K562 (cell line): Measurements from ENCODE around the gene DAP. TPM values are rescaled to one million over a fixed set of nuclear protein-coding genes. Genes with fewer than 3 reads are reported as not detected.
A peak's percentile ranks its signal among the peaks of the same experiment; 100 is the strongest.

ENCODE experiments used
- AFF4 ChIP-seq: sonication (generic); formaldehyde crosslinking; IDR thresholded peaks from 2 replicates; pipeline ENCODE4 v1.8.0; 2023; ENCODE audit warnings: mild to moderate bottlenecking, missing genetic modification reagents
- BCOR ChIP-seq: fragments of 450-650 bp; IDR thresholded peaks from 2 replicates; pipeline ENCODE4 v1.6.1; 2016
- CCAR2 ChIP-seq: fragments of 200-400 bp; formaldehyde crosslinking; IDR thresholded peaks from 2 replicates; pipeline ENCODE4 v1.6.1; 2017; ENCODE audit warnings: mild to moderate bottlenecking, low read depth, low read length
- EHMT2 ChIP-seq: fragments of 450-650 bp; IDR thresholded peaks from 2 replicates; pipeline ENCODE4 v1.6.1; 2018; ENCODE audit warnings: antibody characterized with exemption
- ERF ChIP-seq: fragments of 450-650 bp; formaldehyde crosslinking; IDR thresholded peaks from 2 replicates; pipeline ENCODE4 v1.4.0; 2020; ENCODE audit warnings: mild to moderate bottlenecking, mixed read lengths
- ETS1 ChIP-seq: conservative IDR thresholded peaks from 2 replicates; pipeline ENCODE4 v1.6.1; 2011; ENCODE audit warnings: low read depth, mild to moderate bottlenecking, low read length; ENCODE audit not compliant: control insufficient read depth
- GTF2A2 ChIP-seq: IDR thresholded peaks from 2 replicates; pipeline ENCODE4 v1.6.1; 2016; ENCODE audit warnings: mild to moderate bottlenecking, missing genetic modification characterization, missing compliant biosample characterization
- GTF2F1 ChIP-seq: IDR thresholded peaks from 2 replicates; pipeline ENCODE4 v1.6.1; 2011; ENCODE audit warnings: low read depth, low read length, improper control_type of control experiment
- HMG20A ChIP-seq: fragments of 450-650 bp; formaldehyde crosslinking; conservative IDR thresholded peaks from 2 replicates; pipeline ENCODE4 v1.4.0; 2020; ENCODE audit warnings: mild to moderate bottlenecking, mixed read lengths
- LARP7 ChIP-seq: fragments of 450-650 bp; IDR thresholded peaks from 2 replicates; pipeline ENCODE4 v1.6.1; 2016
- MAFF ChIP-seq: IDR thresholded peaks from 2 replicates; pipeline ENCODE4 v1.6.1; 2012; ENCODE audit warnings: low read length, improper control_type of control experiment
- MCM2 ChIP-seq: fragments of 450-650 bp; IDR thresholded peaks from 2 replicates; pipeline ENCODE4 v1.6.1; 2017; ENCODE audit warnings: low read depth, mild to moderate bottlenecking
- NR2F6 ChIP-seq: fragments of 450-650 bp; formaldehyde crosslinking; IDR thresholded peaks from 2 replicates; pipeline ENCODE4 v1.4.0; 2020; ENCODE audit warnings: mild to moderate bottlenecking
- PHB2 ChIP-seq: fragments of 450-650 bp; IDR thresholded peaks from 2 replicates; pipeline ENCODE4 v1.6.1; 2017; ENCODE audit warnings: low read depth
- RBM17 ChIP-seq: fragments of 200-400 bp; formaldehyde crosslinking; IDR thresholded peaks from 2 replicates; pipeline ENCODE4 v1.6.1; 2017; ENCODE audit warnings: low read depth, mild to moderate bottlenecking, low read length, borderline replicate concordance
- TAF9B ChIP-seq: fragments of 450-650 bp; IDR thresholded peaks from 2 replicates; pipeline ENCODE4 v1.6.1; 2018; ENCODE audit warnings: mild to moderate bottlenecking; ENCODE audit not compliant: partially characterized antibody
- TBP ChIP-seq: optimal IDR thresholded peaks from 2 replicates; pipeline ENCODE3; 2011; ENCODE audit warnings: low read depth, low read length, improper control_type of control experiment
- TEAD1 ChIP-seq, 2 experiments: fragments of 450-650 bp in 1 of 2; sonication (generic) in 1 of 2; formaldehyde crosslinking; IDR thresholded peaks; 2 replicates each; pipeline versions ENCODE4 v1.4.0 to v1.8.0; 2020 to 2022; ENCODE audit warnings: mild to moderate bottlenecking in 2 of 2, missing genetic modification reagents in 1 of 2
- TFAP4 ChIP-seq: sonication (generic); formaldehyde crosslinking; IDR thresholded peaks from 2 replicates; pipeline ENCODE4 v1.8.0; 2022; ENCODE audit warnings: missing genetic modification reagents, mild to moderate bottlenecking, moderate library complexity, borderline replicate concordance
- ZKSCAN3 ChIP-seq: fragments of 250-450 bp; sonication (Bioruptor Pico); IDR thresholded peaks from 2 replicates; pipeline ENCODE4 v1.4.0; 2020
- ZNF639 ChIP-seq, 2 experiments: fragments of 200-800 bp in 1 of 2; sonication (Bioruptor generic) in 1 of 2; sonication (generic) in 1 of 2; formaldehyde crosslinking in 1 of 2; IDR thresholded peaks in 1 of 2; conservative IDR thresholded peaks in 1 of 2; 2 replicates each; pipeline versions ENCODE4 v1.5.0 to v1.6.1; 2016 to 2020; ENCODE audit warnings: missing compliant biosample characterization in 1 of 2, missing genetic modification characterization in 1 of 2, missing genetic modification reagents in 1 of 2
- ZNF695 ChIP-seq: fragments of 450-650 bp; formaldehyde crosslinking; IDR thresholded peaks from 2 replicates; pipeline ENCODE4 v1.4.0; 2020; ENCODE audit warnings: mild to moderate bottlenecking, moderate library complexity
- ZNF75A ChIP-seq: fragments of 450-650 bp; formaldehyde crosslinking; IDR thresholded peaks from 2 replicates; pipeline ENCODE4 v1.4.0; 2020; ENCODE audit warnings: mild to moderate bottlenecking
- polyA plus RNA-seq, 8 experiments: library from polyadenylated mRNA; depleted of rRNA in 4 of 8; stranded (reverse) in 5 of 8; unstranded in 3 of 8; fragments of >200 nt; fragmentation: Nextera tagmentation in 2 of 8; fragmentation: Illumina TruSeq in 1 of 8; extraction: Ambion mirVana in 2 of 8; extraction: Trizol in 1 of 8; gene quantifications; 2 replicates each; pipeline versions ENCODE4 v1.2.1 to v1.2.3, GENCODE V29; 2011 to 2014; ENCODE audit warnings: inconsistent platforms in 1 of 8, missing spikeins in 1 of 8
- total RNA-seq, 7 experiments: library from RNA; depleted of rRNA in 6 of 7; stranded (reverse); fragments of >200 nt in 6 of 7; fragmentation: Illumina TruSeq in 2 of 7; extraction: Trizol in 2 of 7; gene quantifications; 2 replicates each; pipeline versions ENCODE4 v1.2.1 to v1.2.3, GENCODE V29; 2011 to 2021; ENCODE audit warnings: low replicate concordance in 1 of 7

Gene DAP
- total and polyA plus RNA-seq, 9 of the 15 experiments (the other 6 are each of a cell fraction or from before 2014, with no cell fraction given) = 14.1 to 151 (median 34.5) TPM

GRCh38 chr5:10762776-10763500 is 1.9 kb upstream of the DAP start (continued):
- TF ChIP-seq BCOR (peak; percentile 34; the same call in 1 of the 2 replicates), CCAR2 (no peak), ETS1 (0 out of 2 replicates have a peak, but pooled peaks have one; percentile 43), HMG20A (CRISPR knock-in tag) (no peak), MAFF (peak; percentile 52), ZNF695 (no peak), MCM2 (no peak), TBP (no peak), NR2F6 (CRISPR knock-in tag) (no peak), PHB2 (peak; percentile 57; the same call in 1 of the 2 replicates), EHMT2 (no peak), ZKSCAN3 (no peak), GTF2F1 (no peak), AFF4 (CRISPR knock-in tag) (no peak), TEAD1 (CRISPR knock-in tag; IDR thresholded peaks at IDR 0.05) (no peak), ZNF75A (CRISPR knock-in tag) (no peak), TFAP4 (CRISPR knock-in tag) (peak; percentile 35; the same call in 1 of the 2 replicates), TAF9B (no peak), ZNF639 (CRISPR knock-in tag; conservative IDR thresholded peaks at IDR 0.05 in 1 of 2, IDR thresholded peaks at IDR 0.05 in 1 of 2) (peak in 1 of 2 experiments; percentile 44; a peak in 1 of 4 replicates), ERF (CRISPR knock-in tag) (no peak), GTF2A2 (tag) (no peak), LARP7 (no peak), RBM17 (no peak)
